ENCODE measurements around the gene NUDT19. TPM values are rescaled to one million over a fixed set of nuclear protein-coding genes. Genes with fewer than 3 reads are reported as not detected.

The NUDT19 gene
- total and polyA plus RNA-seq, 7 donors: 6.1 to 10.7 (median 6.7) TPM

DNA sequence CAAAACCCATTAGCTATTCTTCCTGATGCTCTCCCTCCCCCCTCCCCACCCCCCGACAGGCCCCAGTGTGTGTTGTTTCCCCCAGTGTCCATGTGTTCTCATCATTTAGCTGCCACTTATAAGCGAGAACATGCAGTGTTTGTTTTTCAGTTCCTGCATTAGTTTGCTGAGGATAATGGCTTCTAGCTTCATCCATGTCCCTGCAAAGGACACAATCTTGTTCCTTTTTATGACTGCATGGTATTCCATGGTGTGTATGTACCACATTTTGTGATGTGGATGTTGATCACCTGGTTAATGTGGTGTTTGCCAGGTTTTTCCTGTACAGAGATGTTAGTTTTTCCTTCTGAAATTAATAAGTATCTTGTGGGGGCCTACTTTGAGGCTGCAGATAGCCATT, 59.4 kb downstream of the NUDT19 start:
- Histone ChIP-seq H3K4me3 (no peak overlapping the region), H3K9me3 (no peaks in the 10 kb centered on the region), H3K4me1 (no peaks in the 10 kb centered on the region), H3K27me3 (peaks cover 0 to 24% (median 6%) of the 10 kb centered on the region in 3 donors), H3K36me3 (no peaks in the 10 kb centered on the region), H3K27ac (no peak overlapping the region)
- TF ChIP-seq POLR2AphosphoS5 (IDR thresholded peaks at IDR 0.05) (no peak), POLR2A (IDR thresholded peaks at IDR 0.05) (no peak), EP300 (IDR thresholded peaks at IDR 0.05) (no peak)
- TF ChIP-seq, protein P1, sequence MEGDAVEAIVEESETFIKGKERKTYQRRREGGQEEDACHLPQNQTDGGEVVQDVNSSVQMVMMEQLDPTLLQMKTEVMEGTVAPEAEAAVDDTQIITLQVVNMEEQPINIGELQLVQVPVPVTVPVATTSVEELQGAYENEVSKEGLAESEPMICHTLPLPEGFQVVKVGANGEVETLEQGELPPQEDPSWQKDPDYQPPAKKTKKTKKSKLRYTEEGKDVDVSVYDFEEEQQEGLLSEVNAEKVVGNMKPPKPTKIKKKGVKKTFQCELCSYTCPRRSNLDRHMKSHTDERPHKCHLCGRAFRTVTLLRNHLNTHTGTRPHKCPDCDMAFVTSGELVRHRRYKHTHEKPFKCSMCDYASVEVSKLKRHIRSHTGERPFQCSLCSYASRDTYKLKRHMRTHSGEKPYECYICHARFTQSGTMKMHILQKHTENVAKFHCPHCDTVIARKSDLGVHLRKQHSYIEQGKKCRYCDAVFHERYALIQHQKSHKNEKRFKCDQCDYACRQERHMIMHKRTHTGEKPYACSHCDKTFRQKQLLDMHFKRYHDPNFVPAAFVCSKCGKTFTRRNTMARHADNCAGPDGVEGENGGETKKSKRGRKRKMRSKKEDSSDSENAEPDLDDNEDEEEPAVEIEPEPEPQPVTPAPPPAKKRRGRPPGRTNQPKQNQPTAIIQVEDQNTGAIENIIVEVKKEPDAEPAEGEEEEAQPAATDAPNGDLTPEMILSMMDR (IDR thresholded peaks at IDR 0.05): no peak
- DNase-seq: no peak
- intact Hi-C loops (cut with DNase I): no loop called here
- WGBS, 2 donors: 60 to 77% methylated on average over 2 of the region's 2 CpGs

DNA sequence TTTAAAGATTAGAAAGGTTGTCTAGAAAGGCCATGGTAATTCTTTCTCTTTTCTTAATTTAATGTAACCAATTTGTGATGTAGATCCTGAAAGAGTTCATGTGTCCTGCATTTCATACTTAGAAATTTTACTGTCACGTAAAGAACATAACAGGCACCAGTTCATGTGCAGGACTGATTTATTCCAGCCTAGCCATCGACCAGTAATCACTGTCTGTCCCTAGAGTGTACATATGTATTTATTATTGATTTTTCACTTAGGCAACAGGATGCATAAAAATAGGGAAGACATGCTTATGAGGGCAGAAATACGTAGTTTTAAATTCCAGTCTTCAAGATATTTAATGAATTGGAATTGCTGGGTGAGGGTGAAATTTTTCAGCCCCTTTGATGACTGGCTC, 65.6 kb downstream of the NUDT19 start:
- WGBS, 2 donors: 82 to 83% methylated on average over 3 of the region's 3 CpGs
- intact Hi-C loops (cut with DNase I): no loop called here
- TF ChIP-seq POLR2A (IDR thresholded peaks at IDR 0.05) (no peak), POLR2AphosphoS5 (IDR thresholded peaks at IDR 0.05) (no peak), EP300 (IDR thresholded peaks at IDR 0.05) (no peak)
- TF ChIP-seq, protein P1 (IDR thresholded peaks at IDR 0.05): no peak
- Histone ChIP-seq H3K4me3 (no peak overlapping the region), H3K27me3 (no peaks in the 10 kb centered on the region), H3K27ac (no peak overlapping the region), H3K4me1 (no peaks in the 10 kb centered on the region), H3K9me3 (no peaks in the 10 kb centered on the region), H3K36me3 (no peaks in the 10 kb centered on the region)
- DNase-seq: no peak

Small RNA genes lying within 50 kb of the gene (small RNA-seq; reads per million reads assigned to genes)
- 0 reads per million in 3 donors for gene RN7SL789P

Other genes starting within 250 kb of the NUDT19 start
- 100 to 1,000 TPM; 143 to 216 (median 159) TPM for gene PDCD5, start 110.6 kb upstream of the NUDT19 start, total RNA-seq
- gene PDCD5, start 110.6 kb upstream of the NUDT19 start, polyA plus RNA-seq: 10 to 100 TPM; 70.3 to 90.9 (median 73.1) TPM
- gene ANKRD27, start 16.6 kb upstream of the NUDT19 start, total RNA-seq: 10 to 100 TPM; 34.1 to 48.5 (median 40.4) TPM
- gene ANKRD27, start 16.6 kb upstream of the NUDT19 start, polyA plus RNA-seq: 10 to 100 TPM; 13.8 to 16.9 (median 15.7) TPM
- under 1 TPM in 3 of 4 donors, not detected in 1; 0.28 to 0.82 (median 0.36) TPM for gene RGS9BP, start 16.0 kb upstream of the NUDT19 start, total RNA-seq
- under 1 TPM in 1 of 3 donors, not detected in 2; 0.04 TPM for gene RGS9BP, start 16.0 kb upstream of the NUDT19 start, polyA plus RNA-seq
- 1 to 10 TPM in 1 of 4 donors, under 1 TPM in 1, not detected in 2; 0.28 to 1.5 TPM for gene TDRD12, start 27.9 kb downstream of the NUDT19 start, total RNA-seq
- gene TDRD12, start 27.9 kb downstream of the NUDT19 start, polyA plus RNA-seq: under 1 TPM in 1 of 3 donors, not detected in 2; 0.06 TPM
- gene SLC7A9, start 177.9 kb downstream of the NUDT19 start, total RNA-seq: under 1 TPM in 2 of 4 donors, not detected in 2; 0.36 to 0.49 TPM
- under 1 TPM in 1 of 3 donors, not detected in 2; 0.20 TPM for gene SLC7A9, start 177.9 kb downstream of the NUDT19 start, polyA plus RNA-seq